ENCODE data around the gene NDUFB10.
A peak's percentile ranks its signal among the peaks of the same experiment; 100 is the strongest.

- TF ChIP-seq CTCF (IDR thresholded peaks at IDR 0.05) (peak in 1 of 6 experiments; percentile 6), POLR2A (IDR thresholded peaks at IDR 0.05) (peak in 3 of 4 donors; percentile 81 to 97 (median 91))
Observed at GRCh38 chr16:2009791-2010510, 50.6 kb downstream of the NDUFB10 start, which contains the start of gene ZNF598.

All from esophagus squamous epithelium (tissue), 4 donors.